HG03095 (cell line): ENCODE data around the gene PKN2.

Experiments
- ATAC-seq: cut with Tn5 transposase; IDR thresholded peaks from one replicate; pipeline ENCODE4 v1.9.1; 2021; ENCODE audit warnings: moderate library complexity; ENCODE audit not compliant: unreplicated experiment

Gene PKN2

DNA sequence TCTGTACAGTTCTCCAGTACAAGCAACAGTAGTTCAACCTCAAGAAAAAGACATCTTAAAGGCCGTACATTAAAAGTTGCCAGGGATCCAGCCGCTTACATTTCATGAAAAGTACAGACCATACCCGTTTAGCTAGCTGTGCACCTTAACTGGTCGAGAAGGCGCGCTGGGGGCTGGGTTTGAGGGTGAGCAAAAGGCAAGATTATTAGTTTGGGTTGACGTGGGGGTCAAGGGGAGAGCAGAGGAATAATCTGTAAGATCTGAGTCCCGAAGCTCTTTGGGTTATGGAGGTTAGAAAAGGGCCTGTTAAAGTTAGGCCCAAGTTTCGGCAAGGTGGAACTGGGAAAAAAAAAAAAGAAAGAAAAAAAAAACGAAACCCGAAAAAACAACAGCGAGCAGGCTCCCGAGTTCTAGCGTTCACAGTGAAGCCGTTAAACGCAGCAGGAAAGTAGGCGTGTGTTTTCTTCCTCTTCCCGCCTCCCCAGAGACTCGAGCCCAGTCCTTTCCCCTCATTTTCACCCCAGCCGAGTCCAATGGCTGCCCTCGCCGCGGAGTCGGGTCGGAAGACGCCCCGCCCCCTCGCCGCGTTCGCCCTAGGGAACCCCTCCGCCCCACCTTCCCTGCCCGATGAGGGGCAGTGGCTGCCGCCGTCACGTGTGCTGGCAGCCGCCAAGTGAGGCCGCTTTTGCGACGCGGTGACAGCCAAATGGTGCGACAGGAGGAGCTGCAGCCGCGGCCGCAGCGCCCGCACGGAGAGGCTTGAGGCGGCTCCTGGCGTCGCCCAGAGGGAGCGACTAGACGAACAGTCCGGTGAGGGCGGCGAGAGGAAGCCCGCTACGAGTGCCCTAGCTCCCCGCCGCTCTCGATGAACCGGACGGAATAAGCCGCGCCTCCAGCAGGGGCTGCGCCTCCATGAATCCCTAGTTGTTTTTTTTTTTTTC, at the start of gene PKN2:
TSS of gene PKN2 (plus strand) at position 733 of the 941 bp plus-strand sequence. CDS start 308 bp downstream, outside the sequence.
- ATAC-seq, result peak; percentile 92

DNA sequence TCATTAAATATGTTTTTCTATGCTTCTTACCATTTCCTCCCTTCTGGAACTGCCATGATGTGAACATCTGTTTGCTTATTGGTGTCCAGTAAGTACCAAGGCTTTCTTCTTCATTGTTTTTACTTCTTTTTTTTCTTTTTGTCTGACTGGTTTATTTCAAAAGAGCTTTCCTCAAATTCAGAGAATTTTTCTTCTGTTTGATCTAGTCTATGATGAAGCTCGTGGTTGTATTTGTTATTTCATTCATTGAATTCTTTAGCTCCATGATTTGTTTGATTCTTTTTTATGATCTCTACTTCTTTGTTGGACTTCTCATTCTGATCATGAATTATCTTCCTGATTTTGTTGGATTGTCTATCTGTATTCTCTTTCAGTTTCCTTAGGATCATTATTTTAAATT, 49.5 kb upstream of the PKN2 start:
- no peak for ATAC-seq

DNA sequence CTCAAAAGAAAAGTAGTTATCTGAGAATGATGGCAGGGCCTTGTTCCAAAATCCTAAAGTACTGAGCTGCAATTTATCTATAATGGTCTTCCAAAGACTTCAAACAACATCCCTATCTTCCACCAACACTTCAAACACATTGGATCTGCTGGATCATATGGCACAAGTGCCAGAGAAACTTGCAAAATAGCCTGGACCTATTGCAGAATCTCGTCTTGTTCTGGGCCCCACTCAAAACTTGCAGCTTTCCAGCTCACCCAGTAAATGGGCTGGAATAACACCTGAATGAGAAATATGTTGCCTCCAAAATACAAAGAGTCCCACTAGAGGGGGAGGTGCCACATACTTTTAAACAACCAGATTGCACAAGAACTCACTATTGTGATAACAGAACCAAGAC, 44.0 kb upstream of the PKN2 start:
- no peak for ATAC-seq

DNA sequence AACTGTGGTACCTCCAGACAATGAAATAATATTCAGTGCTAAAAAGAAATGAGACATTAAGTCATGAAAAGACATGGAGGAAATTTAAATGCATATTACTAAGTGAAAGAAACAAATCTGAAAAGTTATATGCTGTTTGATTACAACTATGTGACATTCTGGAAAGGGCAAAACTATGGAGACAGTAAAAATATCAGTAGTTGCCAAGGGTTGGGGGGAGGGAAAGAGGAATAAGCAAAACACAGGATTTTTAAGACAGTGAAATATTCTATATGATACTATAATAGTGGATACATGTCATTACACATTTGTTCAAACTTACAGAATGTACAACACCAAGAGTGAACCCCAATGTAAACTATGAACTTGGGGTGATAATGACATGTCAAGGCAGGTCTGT, 38.2 kb upstream of the PKN2 start:
- no peak for ATAC-seq

DNA sequence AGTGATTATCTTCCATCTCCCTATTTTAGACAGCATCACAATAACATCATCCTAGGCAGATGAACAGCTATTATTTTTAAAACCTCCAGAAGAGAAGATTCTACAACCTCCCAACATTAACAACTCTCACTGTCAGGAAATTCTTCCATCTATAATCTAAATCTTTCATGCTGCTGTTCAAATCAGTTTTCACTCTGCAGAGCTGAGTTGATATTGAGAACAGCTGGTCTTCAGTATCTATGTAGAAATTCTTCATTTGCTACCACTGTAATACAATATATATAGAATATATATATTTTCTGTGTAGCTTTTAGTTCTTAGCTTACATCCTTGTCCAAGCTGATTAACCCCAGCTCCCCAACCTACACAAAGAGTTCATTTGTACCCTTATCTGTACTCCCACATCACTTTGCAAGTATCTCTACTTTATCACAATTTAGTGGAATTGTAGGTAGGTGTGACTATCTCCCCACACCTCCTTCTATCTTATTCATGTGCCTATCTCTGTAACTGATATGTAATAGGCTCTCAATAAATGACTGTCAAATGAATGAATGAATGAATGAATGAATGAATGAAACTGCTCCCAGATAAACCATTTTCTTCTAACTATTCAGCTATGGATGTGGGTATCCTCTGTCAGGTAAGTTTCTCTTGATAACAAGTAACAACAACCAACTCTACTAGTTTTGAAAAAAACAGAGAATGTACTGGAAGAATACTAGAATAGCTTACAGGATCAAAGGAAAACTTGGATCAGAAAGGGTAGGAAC, 37.4 kb upstream of the PKN2 start:
- no peak for ATAC-seq

- no peak for ATAC-seq
Observed at GRCh38 chr1:88647249-88647645, 36.8 kb upstream of the PKN2 start.

DNA sequence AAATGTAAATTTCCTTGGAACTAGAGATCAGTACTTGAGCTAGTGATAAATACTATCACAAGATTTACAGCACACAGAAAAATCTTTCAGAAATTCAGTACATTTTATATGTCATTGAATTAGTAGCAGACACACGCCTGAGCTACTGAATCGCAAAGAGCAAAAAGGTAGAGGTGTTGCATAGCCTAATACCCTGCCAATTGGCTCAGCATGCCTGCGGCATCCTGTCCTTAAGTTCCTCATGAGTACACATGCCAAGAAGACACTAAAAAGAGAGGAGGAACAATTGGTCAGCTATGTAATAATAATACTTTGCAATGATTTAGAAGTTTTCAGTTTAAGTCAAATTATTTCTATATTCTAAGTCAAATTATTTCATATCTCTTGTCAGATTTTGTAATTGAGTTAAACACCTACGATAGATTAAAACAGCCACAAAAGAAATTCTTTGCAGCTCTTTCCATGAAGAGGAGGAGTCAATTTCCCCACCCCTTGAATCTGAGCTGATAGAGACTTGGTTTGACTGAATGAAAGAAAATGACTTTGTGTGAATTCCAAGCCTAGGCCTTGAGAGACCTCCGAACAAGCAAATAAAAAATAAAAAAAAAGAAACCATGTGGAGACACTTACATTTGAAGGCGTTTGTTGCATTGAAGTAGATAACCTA, 36.2 kb upstream of the PKN2 start:
- no peak for ATAC-seq

DNA sequence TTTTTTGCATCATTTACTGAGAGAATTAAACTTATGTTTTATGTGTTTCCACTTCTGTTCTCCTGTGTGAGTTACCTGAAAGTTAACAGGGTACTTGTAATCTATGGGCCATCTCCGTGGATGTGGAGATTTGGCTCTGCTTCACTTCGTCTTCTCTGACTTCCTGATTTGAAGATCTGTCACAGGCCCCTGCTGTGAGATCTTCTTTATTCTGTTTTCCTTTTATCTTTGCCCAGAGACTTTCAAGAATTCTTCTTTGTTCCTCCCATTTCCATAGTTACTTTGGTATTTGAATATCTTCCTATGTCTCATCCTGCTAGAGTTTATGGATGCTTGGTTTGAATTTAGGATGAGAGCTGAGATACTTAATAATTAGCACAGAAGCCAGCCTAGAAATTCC, 35.4 kb upstream of the PKN2 start:
- no peak for ATAC-seq

DNA sequence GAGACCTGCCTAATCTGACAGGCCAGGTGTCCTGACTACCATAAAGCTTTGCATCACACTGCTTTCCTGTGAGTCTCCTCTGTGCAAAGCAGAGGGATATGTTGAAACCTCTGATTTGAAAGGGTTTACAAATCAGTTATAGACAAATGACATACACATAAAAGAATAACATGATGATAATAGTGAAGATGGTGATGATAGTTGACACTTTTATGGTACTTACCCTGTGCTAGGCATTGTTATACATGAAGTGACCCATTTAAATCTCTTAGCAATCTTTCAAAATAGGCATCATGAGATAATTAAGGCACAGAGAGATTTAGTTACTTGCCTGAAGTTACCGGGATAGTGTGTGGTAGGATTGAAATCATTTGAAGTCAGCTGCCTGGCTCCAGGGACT, 34.1 kb upstream of the PKN2 start:
- no peak for ATAC-seq

DNA sequence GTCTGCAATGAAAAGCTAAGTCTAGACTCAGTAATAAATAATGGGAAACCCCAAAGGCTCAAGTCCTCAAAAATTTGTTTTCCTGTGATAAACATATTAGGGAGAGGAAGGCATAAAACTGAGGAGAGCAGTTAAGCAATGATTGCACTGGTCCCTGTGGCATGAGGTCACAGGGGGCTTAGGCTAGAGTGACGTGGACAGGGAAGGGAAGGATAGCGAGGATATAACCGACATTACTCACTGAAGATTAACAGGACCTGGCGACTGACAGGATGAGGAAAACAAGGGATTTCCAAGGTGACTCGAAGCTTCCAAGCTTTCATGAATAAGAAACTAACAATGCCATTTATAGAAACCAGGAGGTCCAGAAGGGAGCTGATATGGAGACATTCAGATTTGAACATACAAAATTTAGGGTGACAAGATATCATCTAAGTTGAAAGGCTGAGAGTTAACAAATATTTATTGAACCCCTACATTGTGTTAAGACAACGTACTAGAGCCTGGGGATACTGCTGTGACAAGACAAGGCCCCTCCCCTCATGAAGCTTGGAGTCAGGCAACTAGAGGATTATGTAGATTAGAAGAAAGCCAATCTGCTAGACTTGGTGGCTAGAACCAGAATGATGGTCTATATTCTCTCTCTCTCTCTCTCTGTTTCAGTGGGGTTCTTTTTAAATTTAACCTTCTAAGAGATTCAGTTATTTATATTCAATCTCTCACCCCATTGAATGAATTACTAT, 33.2 kb upstream of the PKN2 start:
- ATAC-seq, result no peak

DNA sequence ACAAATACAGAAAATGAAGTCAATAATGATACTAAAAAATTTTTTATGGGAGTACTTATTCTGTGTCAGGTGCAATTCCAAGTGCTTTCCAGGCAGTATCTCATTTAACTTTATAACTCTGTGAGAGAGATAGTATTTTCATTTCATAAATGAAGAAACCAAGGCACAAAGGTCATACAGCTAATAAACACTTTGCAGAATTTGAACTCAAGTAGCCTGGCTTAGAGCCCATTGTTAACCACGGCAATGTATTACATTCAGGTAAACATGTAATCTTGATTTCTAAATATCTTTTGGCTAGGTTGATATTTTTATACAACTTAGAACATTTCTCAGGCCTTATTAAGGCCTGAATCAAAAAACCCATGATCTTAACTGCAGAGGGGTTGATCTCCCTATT, 28.9 kb upstream of the PKN2 start:
- no peak for ATAC-seq

DNA sequence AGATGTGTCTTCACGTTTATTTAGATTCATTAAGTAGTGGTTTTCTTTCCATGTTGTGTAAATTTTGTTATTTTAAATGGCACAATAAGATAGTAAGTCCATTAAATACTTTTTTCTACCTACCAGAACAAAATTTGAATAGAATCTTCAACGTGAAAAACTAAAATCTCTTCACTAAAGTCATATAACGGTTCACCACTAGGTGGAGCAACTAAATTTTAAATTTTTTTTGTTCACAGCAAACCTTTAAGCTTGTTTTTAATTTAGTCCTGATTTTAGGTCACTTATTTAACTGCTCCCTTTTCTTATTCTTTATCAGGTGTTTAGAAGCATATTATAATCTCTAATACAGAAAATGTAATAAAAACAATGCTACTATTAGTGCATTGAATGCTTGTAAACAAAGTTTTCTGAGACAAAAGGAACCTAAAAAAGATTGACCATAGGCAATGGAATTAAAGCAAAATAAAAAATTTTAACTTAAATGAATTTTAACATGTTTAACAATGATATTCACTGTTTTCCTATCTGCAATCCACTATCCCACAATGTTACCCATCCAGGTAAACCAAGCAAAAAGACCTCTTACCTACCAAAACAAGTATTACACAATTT, 28.3 kb upstream of the PKN2 start:
- no peak for ATAC-seq

DNA sequence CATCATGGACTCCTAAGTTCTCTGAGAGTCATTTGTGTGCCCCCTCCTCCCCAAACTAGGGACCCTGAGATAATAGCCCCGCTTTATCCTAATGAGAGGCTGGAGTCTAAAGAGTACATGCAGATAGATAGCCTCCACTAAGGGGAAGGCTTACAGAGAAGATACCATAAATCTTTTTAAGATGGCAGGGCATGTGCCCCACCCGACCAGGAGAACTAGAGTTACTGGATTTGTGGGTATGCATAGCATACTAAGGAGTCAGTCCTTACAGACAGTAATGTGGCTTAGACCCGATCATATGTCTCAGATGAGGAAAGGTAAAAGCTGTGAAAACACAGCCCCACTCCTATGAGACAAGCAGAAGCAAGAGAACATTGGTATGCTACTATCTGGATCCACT, 25.7 kb upstream of the PKN2 start:
- no peak for ATAC-seq

DNA sequence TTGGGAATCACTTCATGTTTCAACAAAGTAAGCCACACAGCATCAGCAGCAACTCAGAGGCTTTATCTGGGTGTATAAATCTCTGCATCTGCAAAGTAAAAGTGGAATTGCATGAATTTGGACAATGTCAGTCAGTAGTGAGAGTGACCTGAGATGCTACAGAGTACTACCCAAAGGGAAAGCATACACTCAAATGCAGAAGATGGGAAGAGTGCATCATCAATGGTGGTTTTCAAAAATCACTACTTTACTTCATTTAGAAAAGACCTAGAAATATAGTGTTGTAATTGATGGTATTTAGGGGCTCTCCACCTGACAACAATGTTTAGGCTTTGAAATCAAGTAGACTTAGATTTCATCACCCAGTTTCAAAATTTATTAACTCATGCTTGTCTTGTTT, 24.5 kb upstream of the PKN2 start:
- ATAC-seq, result no peak

- no peak for ATAC-seq
Observed at GRCh38 chr1:88661188-88661587, 22.9 kb upstream of the PKN2 start.

- ATAC-seq, result no peak
Observed at GRCh38 chr1:88661951-88662699, 21.9 kb upstream of the PKN2 start.

- ATAC-seq, result no peak
Observed at GRCh38 chr1:88662723-88663122, 21.4 kb upstream of the PKN2 start.

DNA sequence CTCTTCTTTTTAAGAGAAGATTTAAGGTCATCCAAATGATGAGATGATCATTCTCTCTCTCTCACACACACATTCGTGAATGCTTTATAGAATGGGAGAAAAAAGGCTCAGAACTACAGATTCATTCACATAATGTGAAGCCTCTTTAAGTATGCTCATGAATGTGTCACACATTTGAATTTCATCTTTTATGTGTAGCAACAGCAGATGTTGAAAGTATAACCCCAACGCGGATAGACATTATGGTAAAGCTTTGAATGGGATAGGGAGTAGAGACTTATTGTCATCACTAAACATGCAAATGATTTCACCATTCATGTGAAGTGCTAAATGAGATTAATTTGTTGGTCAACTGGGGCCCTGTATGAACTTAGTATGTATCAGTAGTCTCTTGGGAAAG, 15.7 kb upstream of the PKN2 start:
- no peak for ATAC-seq

- no peak for ATAC-seq
Observed at GRCh38 chr1:88670462-88670861, 13.6 kb upstream of the PKN2 start.

DNA sequence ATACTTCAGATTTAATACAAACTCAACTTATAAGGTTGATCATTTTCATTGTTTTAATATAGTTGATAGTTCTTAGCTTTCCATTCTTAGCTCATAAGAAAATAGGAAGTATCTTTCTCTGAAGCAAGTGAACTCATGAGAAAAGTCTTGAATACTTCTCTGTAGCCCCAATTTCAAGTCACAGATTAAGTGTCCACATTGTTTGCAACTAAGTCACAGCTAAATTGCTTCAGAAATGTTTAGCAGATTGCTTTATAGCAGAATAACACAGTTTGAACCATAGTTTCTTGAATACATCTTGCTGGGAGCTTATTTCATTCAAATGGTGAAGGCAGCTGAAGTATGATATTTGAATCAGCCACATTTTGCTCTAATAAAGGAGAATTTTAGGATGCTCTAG, 10.6 kb upstream of the PKN2 start:
- no peak for ATAC-seq
